ENCODE data around the gene FNDC11. TPM values are rescaled to one million over a fixed set of nuclear protein-coding genes. Genes with fewer than 3 reads are reported as not detected.

Gene FNDC11
- total RNA-seq, 2 experiments from 2014 or later, result 0.41 to 3.0 TPM

GRCh38 chr20:63549679-63550282 lies 4.2 kb upstream of the FNDC11 start:
- ChIA-PET CTCF (ENCODE audit: unreplicated experiment) (interaction anchor here (0.5 kb wide), 1 partner anchor 173 kb away, joined by 5 read pairs; no protein-coding TSS in a partner anchor), POLR2A (no interaction called here)
- no peak overlapping the region for H2AFZ ChIP-seq (ENCODE audit: low read length)
- H3K9me3 ChIP-seq (ENCODE audit: low read length), result no peaks in the 10 kb centered on the region
- H3K4me1 ChIP-seq (ENCODE audit: insufficient read depth, low read length, poor library complexity, severe bottlenecking), result peaks cover 61% of the 10 kb centered on the region
- no peak for TF ChIP-seq EZH2phosphoT487 (IDR thresholded peaks at IDR 0.05; ENCODE audit: borderline replicate concordance, low read depth, low read length)
- no peak for TF ChIP-seq CTCF (conservative IDR thresholded peaks at IDR 0.05; ENCODE audit: low read length)
- H3K9me2 ChIP-seq (ENCODE audit: insufficient read depth, low read length), result no peaks in the 10 kb centered on the region
- no peak overlapping the region for H3K4me3 ChIP-seq (ENCODE audit: low read depth, low read length, poor library complexity, severe bottlenecking)
- no peak for DNase-seq (ENCODE audit: low spot score)
- no peak overlapping the region for H3K27ac ChIP-seq (ENCODE audit: low read depth, low read length, poor library complexity, severe bottlenecking)
- BruUV-seq (replicated peaks), result no TSS peak
- H3K79me2 ChIP-seq (ENCODE audit: insufficient read depth, low read depth, low read length), result no peaks in the 10 kb centered on the region
- intact Hi-C loops (cut with micrococcal nuclease; ENCODE audit: unreplicated experiment), result loop anchor here (5.0 kb wide), 1 partner anchor 78 kb away; the partner anchor contains the start of gene GMEB2
- no peak overlapping the region for H3K4me2 ChIP-seq (ENCODE audit: low read length)
- H4K20me1 ChIP-seq (ENCODE audit: insufficient read depth, low read length), result no peaks in the 10 kb centered on the region
- no peaks in the 10 kb centered on the region for H3K36me3 ChIP-seq (ENCODE audit: insufficient read depth, low read length)

- Histone ChIP-seq H3K27ac (ENCODE audit: low read depth, low read length, poor library complexity, severe bottlenecking) (no peak overlapping the region), H2AFZ (ENCODE audit: low read length) (no peak overlapping the region), H3K79me2 (ENCODE audit: insufficient read depth, low read depth, low read length) (no peaks in the 10 kb centered on the region), H3K4me3 (ENCODE audit: low read depth, low read length, poor library complexity, severe bottlenecking) (no peak overlapping the region), H3K4me1 (ENCODE audit: insufficient read depth, low read length, poor library complexity, severe bottlenecking) (peaks cover 55% of the 10 kb centered on the region), H3K9me3 (ENCODE audit: low read length) (no peaks in the 10 kb centered on the region), H3K9me2 (ENCODE audit: insufficient read depth, low read length) (no peaks in the 10 kb centered on the region), H3K36me3 (ENCODE audit: insufficient read depth, low read length) (no peaks in the 10 kb centered on the region), H4K20me1 (ENCODE audit: insufficient read depth, low read length) (no peaks in the 10 kb centered on the region), H3K4me2 (ENCODE audit: low read length) (no peak overlapping the region)
- no TSS peak for BruUV-seq (replicated peaks)
- DNase-seq (ENCODE audit: low spot score), result no peak
- TF ChIP-seq EZH2phosphoT487 (IDR thresholded peaks at IDR 0.05; ENCODE audit: borderline replicate concordance, low read depth, low read length), result no peak
- no peak for TF ChIP-seq CTCF (conservative IDR thresholded peaks at IDR 0.05; ENCODE audit: low read length)
- ChIA-PET CTCF (ENCODE audit: unreplicated experiment) (no interaction called here), POLR2A (no interaction called here)
- intact Hi-C loops (cut with micrococcal nuclease; ENCODE audit: unreplicated experiment), result loop anchor here (5.0 kb wide), 1 partner anchor 76 kb away; the partner anchor contains the start of gene GMEB2
Observed at GRCh38 chr20:63551068-63551467, 2.9 kb upstream of the FNDC11 start.
